Measurements from ENCODE around the gene SH3BGRL3. TPM values are rescaled to one million over a fixed set of nuclear protein-coding genes. Genes with fewer than 3 reads are reported as not detected.

Gene SH3BGRL3
- total RNA-seq, 4 donors from 2014 or later, result 76.9 to 163 (median 106) TPM

- Histone ChIP-seq H3K4me1 (peaks cover 0 to 13% (median 0%) of the 10 kb centered on the region in 3 donors), H3K27me3 (peaks cover 0 to 52% (median 0%) of the 10 kb centered on the region in 4 donors), H3K27ac (no peak overlapping the region), H3K9me3 (no peaks in the 10 kb centered on the region), H3K4me3 (no peak overlapping the region), H3K36me3 (peaks cover 0 to 86% (median 0%) of the 10 kb centered on the region in 3 donors)
- no peak for DNase-seq
- TF ChIP-seq CTCF (IDR thresholded peaks at IDR 0.05) (no peak), POLR2A (IDR thresholded peaks at IDR 0.05) (no peak)
- 92 to 98% methylated on average over 5 of the region's 5 CpGs for WGBS, 2 donors
- intact Hi-C loops (cut with DNase I), result no loop called here
These were observed 50.4 kb downstream of the SH3BGRL3 start for GRCh38 chr1:26330276-26330675.

Other genes with a start within 250 kb of the SH3BGRL3 start
- not detected for gene SLC30A2, start 234.0 kb upstream of the SH3BGRL3 start, total RNA-seq
- gene TRIM63, start 212.5 kb upstream of the SH3BGRL3 start, total RNA-seq, result 1 to 10 TPM in 1 of 4 donors, under 1 TPM in 1, not detected in 2; 0.23 to 1.7 TPM
- gene PDIK1L, start 168.3 kb upstream of the SH3BGRL3 start, total RNA-seq, result 10 to 100 TPM in 2 of 4 donors, 1 to 10 TPM in 2; 5.6 to 14.0 (median 8.3) TPM
- gene FAM110D, start 121.0 kb upstream of the SH3BGRL3 start, total RNA-seq, result 1 to 10 TPM in 2 of 4 donors, under 1 TPM in 2; 0.23 to 5.1 (median 2.0) TPM
- gene C1orf232, start 111.1 kb upstream of the SH3BGRL3 start, total RNA-seq, result not detected
- gene ZNF593, start 110.2 kb upstream of the SH3BGRL3 start, total RNA-seq, result 10 to 100 TPM; 19.2 to 45.6 (median 24.7) TPM
- gene ZNF593OS, start 108.3 kb upstream of the SH3BGRL3 start, total RNA-seq, result not detected
- 10 to 100 TPM; 17.8 to 43.3 (median 25.9) TPM for gene CNKSR1, start 102.6 kb upstream of the SH3BGRL3 start, total RNA-seq
- not detected for gene CATSPER4, start 89.5 kb upstream of the SH3BGRL3 start, total RNA-seq
- gene CEP85, start 45.9 kb upstream of the SH3BGRL3 start, total RNA-seq, result 10 to 100 TPM in 3 of 4 donors, 1 to 10 TPM in 1; 7.5 to 14.7 (median 12.5) TPM
- 1 to 10 TPM; 3.2 to 9.2 (median 3.7) TPM for gene UBXN11, start 26.6 kb downstream of the SH3BGRL3 start, total RNA-seq
- gene CD52, start 37.9 kb downstream of the SH3BGRL3 start, total RNA-seq, result 10 to 100 TPM in 2 of 4 donors, 1 to 10 TPM in 2; 1.9 to 22.1 (median 9.4) TPM
- gene CRYBG2, start 74.0 kb downstream of the SH3BGRL3 start, total RNA-seq, result 100 to 1,000 TPM in 3 of 4 donors, 10 to 100 TPM in 1; 35.8 to 305 (median 122) TPM
- under 1 TPM in 2 of 4 donors, not detected in 2; 0.26 to 0.95 TPM for gene ZNF683, start 92.7 kb downstream of the SH3BGRL3 start, total RNA-seq
- gene LIN28A, start 130.7 kb downstream of the SH3BGRL3 start, total RNA-seq, result not detected
- gene DHDDS, start 152.2 kb downstream of the SH3BGRL3 start, total RNA-seq, result 10 to 100 TPM; 30.3 to 49.7 (median 37.9) TPM
- 100 to 1,000 TPM; 105 to 312 (median 243) TPM for gene HMGN2, start 192.4 kb downstream of the SH3BGRL3 start, total RNA-seq
- gene RPS6KA1, start 249.7 kb downstream of the SH3BGRL3 start, total RNA-seq, result 10 to 100 TPM; 24.0 to 49.7 (median 37.7) TPM

Data from esophagus squamous epithelium (tissue), 5 donors.